ENCODE measurements around the gene LRRC75A.

LRRC75A gene

DNA sequence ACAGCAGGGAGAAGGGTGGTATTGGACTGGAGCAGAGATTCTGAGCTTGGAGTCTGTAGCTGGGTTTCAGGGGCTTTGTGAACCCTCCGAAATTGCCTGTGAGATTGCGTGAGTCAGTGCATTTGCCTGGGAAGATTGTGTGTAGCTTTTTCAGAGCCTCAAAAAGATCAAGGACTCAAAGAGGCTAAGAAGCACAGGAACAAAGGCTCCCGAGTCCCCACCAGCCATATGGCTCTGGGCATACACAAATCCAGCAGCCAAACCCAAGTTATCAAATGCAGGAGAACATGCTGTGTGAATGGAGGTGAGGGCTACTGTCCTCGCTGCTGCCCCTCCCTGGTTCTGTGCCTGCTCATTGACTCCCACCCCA, 3.0 kb downstream of the LRRC75A start:
- TF ChIP-seq, protein P1, sequence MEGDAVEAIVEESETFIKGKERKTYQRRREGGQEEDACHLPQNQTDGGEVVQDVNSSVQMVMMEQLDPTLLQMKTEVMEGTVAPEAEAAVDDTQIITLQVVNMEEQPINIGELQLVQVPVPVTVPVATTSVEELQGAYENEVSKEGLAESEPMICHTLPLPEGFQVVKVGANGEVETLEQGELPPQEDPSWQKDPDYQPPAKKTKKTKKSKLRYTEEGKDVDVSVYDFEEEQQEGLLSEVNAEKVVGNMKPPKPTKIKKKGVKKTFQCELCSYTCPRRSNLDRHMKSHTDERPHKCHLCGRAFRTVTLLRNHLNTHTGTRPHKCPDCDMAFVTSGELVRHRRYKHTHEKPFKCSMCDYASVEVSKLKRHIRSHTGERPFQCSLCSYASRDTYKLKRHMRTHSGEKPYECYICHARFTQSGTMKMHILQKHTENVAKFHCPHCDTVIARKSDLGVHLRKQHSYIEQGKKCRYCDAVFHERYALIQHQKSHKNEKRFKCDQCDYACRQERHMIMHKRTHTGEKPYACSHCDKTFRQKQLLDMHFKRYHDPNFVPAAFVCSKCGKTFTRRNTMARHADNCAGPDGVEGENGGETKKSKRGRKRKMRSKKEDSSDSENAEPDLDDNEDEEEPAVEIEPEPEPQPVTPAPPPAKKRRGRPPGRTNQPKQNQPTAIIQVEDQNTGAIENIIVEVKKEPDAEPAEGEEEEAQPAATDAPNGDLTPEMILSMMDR (IDR thresholded peaks at IDR 0.05; ENCODE audit: low read length, missing control alignments) = no peak
- DNase-seq (ENCODE audit: low read depth) = no peak
- H3K4me3 ChIP-seq (replicated peaks; ENCODE audit: low read depth, low read length) = no peak overlapping the region

DNA sequence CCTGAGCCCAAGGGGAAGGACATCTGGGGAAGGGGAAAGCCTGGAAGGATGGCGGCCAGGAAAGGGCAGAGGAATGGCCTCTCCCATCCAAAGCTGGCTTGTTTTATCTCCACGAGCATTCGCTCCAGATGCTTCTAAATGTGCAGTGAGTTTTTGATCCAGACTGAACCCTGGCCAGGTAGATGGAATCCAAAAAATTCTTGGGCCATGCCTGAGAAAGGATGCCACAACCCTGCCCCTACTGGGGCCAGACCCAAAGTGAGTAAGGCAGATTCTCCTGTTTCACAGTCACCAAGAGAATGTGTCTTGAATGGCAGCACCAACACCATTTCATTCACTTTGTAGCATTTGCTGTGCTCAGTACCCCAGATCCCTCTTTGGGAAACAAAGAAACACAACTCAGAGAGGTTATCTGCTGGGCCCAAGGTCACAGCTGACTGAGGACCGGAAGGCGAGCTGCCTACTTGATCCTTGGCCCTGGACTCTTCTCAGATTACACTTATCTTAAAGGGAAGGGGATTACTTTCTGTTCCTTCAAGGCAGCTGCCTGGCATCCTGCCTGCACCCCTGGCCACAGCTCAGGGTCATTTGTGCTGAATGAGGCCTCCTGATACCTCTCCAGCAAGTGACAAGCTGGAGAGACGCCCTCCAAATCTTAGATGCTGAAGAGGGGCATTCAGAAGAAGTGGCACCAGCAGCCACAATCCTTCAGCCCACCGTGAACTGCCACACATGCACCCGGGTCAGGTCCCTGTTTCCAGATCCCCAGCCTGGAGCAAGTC, 3.6 kb downstream of the LRRC75A start:
- no peak for DNase-seq (ENCODE audit: low read depth)
- H3K4me3 ChIP-seq (replicated peaks; ENCODE audit: low read depth, low read length) = no peak overlapping the region
- TF ChIP-seq, protein P1 (IDR thresholded peaks at IDR 0.05; ENCODE audit: low read length, missing control alignments) = no peak

DNA sequence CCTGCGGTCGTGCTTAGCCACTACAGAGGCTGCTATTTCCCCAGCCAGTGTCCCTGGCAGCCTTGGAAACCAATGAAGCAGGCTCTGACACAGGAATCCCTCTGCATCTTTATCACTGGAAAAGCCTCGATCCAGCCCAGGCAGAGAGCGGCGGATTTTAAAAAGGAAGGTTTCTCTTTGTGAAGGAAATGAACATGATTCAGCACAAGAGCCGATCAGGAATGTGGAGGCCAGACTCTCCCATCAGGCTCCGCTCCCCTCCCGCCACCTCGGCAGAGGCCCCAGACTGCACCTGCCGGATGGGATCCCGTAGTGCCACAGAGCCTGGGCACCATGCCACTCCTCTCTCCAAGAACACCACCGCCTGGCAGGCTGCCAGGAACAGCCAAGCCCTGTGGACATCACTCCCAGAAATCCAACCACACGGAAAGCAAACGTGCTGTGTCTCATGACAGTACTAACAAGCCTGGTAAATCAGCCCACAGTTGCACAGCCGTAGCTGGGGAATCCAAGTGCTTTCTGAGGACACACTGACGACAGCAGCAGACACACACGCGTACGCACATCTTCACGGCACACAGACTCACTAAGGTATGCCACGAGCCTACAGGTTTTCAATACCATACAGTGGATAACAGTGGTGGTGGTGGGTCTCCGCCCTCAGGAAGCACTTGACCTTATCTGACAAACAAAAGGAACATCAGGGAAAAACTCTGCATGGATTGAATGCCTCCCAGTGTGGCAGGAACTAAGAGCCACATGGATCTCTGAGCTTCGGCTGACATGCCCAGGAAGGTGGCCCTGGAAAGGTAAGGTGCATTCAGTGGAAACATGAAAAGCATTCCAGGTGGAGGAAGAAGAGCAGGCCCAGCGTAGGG, 5.4 kb downstream of the LRRC75A start:
- peak overlapping the region; percentile 10 for H3K4me3 ChIP-seq (replicated peaks; ENCODE audit: low read depth, low read length)
- DNase-seq (ENCODE audit: low read depth) = peak; percentile 62

DNA sequence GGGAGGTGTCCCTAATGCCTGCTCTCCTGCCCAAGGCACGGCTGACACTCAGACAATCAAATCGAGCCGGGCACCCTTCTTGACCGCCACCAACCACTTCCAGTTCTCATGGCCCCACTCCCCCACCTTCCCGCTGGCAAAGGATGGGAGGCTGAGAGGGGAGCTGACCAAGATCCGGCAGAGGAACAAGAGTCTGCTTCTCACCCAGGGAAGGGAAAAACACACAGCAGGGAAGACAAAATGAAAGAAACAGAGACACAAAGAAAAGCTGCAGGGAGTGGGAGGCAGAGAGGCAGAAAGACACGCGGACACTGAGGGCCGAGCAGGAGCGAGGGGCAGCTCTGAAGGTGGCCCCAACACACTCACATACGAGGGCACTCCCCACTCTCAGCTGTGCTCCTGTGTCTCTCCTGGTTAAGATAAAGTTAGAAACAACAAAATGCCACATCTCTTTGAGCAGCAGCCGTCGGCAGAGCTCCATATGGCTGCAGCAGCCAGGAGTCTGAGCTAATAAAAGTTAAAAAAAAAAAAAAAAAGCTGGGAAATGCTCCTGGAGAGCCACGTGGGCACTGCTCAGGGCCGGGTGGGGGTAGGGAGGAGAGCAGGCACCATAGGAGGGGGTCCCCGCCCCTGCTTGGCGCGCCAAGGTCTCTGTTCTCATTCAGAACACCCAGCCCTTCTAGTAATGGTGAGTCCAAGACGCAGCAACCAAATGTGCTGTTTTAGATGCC, 7.4 kb downstream of the LRRC75A start:
- no peak for DNase-seq (ENCODE audit: low read depth)
- no peak overlapping the region for H3K4me3 ChIP-seq (replicated peaks; ENCODE audit: low read depth, low read length)
- TF ChIP-seq, protein P1 (IDR thresholded peaks at IDR 0.05; ENCODE audit: low read length, missing control alignments) = no peak

More for the DNA sequence above, 5.4 kb downstream of the LRRC75A start:
- TF ChIP-seq, protein P1 (IDR thresholded peaks at IDR 0.05; ENCODE audit: low read length, missing control alignments) = no peak

DNA sequence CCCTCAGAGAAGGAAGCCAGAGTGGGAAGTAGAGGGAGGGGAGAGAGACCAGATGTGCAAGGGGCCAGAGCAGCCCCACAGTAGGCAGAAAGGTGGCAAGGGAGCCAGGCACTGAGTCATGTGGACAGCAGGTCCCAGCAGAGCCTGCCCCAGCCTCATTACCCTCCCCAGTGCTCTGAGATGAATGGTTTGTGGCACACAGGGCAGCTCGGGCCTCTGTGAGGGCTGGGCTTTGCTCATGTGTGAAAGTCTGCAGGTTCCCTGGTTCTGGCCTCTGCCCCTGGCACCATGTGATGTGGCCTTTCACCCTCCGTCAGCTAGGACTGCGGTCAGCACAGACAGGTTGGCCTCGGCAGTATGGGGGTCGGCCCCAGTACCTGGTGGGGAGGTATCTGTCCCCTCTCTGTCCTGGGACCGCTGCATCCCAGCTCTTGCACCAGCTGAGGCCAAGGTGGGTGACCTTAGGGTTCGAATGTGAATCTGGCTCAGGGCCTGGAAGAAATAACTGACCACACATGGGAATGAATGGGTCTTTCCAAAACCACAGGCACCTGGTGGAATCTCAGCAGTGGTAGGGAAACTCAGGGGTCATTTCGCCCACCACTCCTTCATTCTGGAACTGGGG, 8.9 kb downstream of the LRRC75A start:
- TF ChIP-seq, protein P1 (IDR thresholded peaks at IDR 0.05; ENCODE audit: low read length, missing control alignments) = no peak
- DNase-seq (ENCODE audit: low read depth) = no peak
- no peak overlapping the region for H3K4me3 ChIP-seq (replicated peaks; ENCODE audit: low read depth, low read length)

DNA sequence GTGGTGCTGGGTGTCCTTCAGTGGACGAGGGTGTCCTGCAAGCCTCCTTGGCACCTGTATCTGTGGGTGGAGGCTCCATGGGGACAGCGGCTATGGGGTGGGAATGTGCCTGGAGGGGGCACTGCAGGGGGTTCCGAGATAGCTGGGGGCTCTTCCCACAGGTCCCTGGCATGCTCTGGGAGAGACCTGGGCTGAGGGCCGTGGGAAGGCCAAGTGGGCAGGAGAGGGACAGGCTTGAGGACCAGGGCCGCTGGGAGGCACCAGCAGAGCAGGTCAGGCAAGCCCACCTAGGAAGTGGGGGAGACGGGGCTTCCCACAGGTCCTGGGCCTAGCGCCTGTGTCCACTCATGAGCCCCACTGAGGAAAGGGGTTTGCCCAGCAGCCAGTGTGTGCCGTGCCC, 9.7 kb downstream of the LRRC75A start:
- TF ChIP-seq, protein P1 (IDR thresholded peaks at IDR 0.05; ENCODE audit: low read length, missing control alignments) = no peak
- H3K4me3 ChIP-seq (replicated peaks; ENCODE audit: low read depth, low read length) = no peak overlapping the region
- no peak for DNase-seq (ENCODE audit: low read depth)
